ENCODE data around the gene KRTAP9-8.
"Not testable (repeated sequence)": the region's sequence is repeated elsewhere in the genome, so short reads cannot be mapped to it uniquely, and the experiment has no call there.

KRTAP9-8 gene

GRCh38 chr17:41230094-41230493, 7.7 kb upstream of the KRTAP9-8 start:
- no peak overlapping the region for H3K4me3 ChIP-seq (ENCODE audit: low read length)

DNA sequence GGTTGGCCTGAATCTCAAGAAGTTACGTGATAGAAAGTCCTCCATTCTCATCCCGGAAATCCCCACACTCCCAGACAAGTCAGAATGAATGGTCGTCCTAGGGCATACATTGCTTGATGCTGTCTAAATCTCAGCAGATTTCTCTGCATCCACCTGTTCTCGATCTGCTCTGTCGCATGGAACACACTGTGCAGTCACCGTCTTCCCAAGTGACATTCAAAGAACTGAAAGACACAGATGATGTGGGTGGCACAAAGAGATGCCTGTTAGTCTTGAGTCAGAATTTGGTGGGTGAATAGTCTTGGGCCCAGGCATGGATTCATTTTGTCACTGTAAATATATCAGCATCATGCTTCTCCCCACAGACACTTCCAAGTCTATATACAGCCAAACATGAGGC, 6.1 kb upstream of the KRTAP9-8 start:
- no peaks in the 10 kb centered on the region for H3K27me3 ChIP-seq (ENCODE audit: insufficient read depth, low read length)
- no peaks in the 10 kb centered on the region for H3K4me1 ChIP-seq (ENCODE audit: insufficient read depth, low read length)
- no peaks in the 10 kb centered on the region for H3K9me3 ChIP-seq (ENCODE audit: insufficient read depth, low read depth, low read length)
- no peak overlapping the region for H3K4me3 ChIP-seq (ENCODE audit: low read length)
- H3K36me3 ChIP-seq (ENCODE audit: insufficient read depth, low read depth, low read length), result no peaks in the 10 kb centered on the region
- no peak overlapping the region for H3K9ac ChIP-seq (ENCODE audit: low read depth, low read length)
- H3K27ac ChIP-seq (ENCODE audit: low read length), result no peak overlapping the region

More at GRCh38 chr17:41230094-41230493, 7.7 kb upstream of the KRTAP9-8 start:
- H3K9ac ChIP-seq (ENCODE audit: low read depth, low read length), result no peak overlapping the region
- H3K36me3 ChIP-seq (ENCODE audit: insufficient read depth, low read depth, low read length), result no peaks in the 10 kb centered on the region
- no peaks in the 10 kb centered on the region for H3K9me3 ChIP-seq (ENCODE audit: insufficient read depth, low read depth, low read length)
- no peaks in the 10 kb centered on the region for H3K27me3 ChIP-seq (ENCODE audit: insufficient read depth, low read length)
- no peak overlapping the region for H3K27ac ChIP-seq (ENCODE audit: low read length)
- no peaks in the 10 kb centered on the region for H3K4me1 ChIP-seq (ENCODE audit: insufficient read depth, low read length)

DNA sequence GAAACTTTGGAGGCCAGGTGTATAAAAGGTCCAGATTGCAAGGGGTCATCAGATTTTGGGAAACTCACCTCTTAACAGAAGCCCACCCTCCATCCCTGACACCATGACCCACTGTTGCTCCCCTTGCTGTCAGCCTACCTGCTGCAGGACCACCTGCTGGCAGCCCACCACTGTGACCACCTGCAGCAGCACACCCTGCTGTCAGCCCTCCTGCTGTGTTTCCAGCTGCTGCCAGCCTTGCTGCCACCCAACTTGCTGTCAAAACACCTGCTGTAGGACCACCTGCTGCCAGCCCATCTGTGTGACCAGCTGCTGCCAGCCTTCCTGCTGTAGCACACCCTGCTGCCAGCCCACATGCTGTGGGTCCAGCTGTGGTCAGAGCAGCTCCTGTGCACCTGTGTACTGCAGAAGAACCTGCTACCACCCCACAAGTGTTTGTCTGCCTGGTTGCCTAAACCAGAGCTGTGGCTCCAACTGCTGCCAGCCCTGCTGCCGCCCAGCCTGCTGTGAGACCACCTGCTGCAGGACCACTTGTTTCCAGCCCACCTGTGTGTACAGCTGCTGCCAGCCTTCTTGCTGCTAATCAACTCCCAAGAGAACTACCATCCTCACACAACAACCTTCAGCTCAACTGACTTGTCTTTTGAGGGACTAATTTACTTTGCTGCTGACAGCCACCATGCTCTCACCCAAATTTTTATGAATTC, 5.2 kb upstream of the KRTAP9-8 start, which contains the start of gene KRTAP9-3:
TSS of gene KRTAP9-3 (plus strand) at position 51 of the 707 bp plus-strand sequence. CDS start at position 104, 53 bp downstream.
- not testable (repeated sequence) for H3K27me3 ChIP-seq (ENCODE audit: insufficient read depth, low read length); H3K9me3 ChIP-seq (ENCODE audit: insufficient read depth, low read depth, low read length); H3K9ac ChIP-seq (ENCODE audit: low read depth, low read length); H3K27ac ChIP-seq (ENCODE audit: low read length); H3K4me3 ChIP-seq (ENCODE audit: low read length); H3K36me3 ChIP-seq (ENCODE audit: insufficient read depth, low read depth, low read length); H3K4me1 ChIP-seq (ENCODE audit: insufficient read depth, low read length)

- not testable (repeated sequence) for H3K9ac ChIP-seq (ENCODE audit: low read depth, low read length); H3K4me3 ChIP-seq (ENCODE audit: low read length); H3K4me1 ChIP-seq (ENCODE audit: insufficient read depth, low read length); H3K27ac ChIP-seq (ENCODE audit: low read length); H3K36me3 ChIP-seq (ENCODE audit: insufficient read depth, low read depth, low read length); H3K27me3 ChIP-seq (ENCODE audit: insufficient read depth, low read length); H3K9me3 ChIP-seq (ENCODE audit: insufficient read depth, low read depth, low read length)
Observed at GRCh38 chr17:41237116-41237515, 683 bp upstream of the KRTAP9-8 start.

DNA sequence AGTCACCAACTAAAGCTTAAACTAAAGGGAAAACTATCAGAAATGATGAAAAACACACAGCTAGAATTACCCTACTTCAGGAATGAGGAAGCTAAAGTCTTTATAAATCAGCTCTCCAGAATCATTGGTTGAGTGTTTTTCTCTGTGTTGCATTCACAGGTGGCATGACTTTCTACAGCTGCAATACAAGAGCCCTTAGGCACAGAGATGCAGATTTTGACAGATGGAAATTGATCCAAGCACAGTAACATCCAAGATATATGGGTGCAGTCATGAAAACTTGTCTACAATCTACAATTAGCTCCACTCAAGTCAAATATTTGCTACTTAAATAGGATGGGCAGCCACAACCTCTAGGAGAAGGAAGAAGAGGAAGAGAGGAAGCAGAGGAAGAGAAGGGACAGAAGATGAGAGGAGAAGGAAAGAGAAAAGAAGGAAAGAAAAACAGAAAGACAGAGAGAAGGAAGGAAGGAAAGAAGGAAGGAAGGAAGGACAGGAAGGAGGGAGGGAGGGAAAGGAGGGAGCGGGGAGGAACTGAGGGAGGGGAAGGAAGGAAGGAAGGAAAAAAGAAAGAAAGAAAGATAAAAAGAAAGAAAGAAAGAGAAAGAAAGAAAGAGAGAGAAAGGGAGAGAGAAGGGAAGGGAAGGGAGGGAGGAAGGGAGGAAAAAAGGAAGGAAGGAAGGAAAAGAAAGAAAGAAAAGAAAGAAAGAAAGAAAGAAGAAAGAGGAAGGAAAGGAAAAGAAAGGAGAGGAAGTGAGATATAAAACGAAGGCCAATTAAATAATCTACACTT, 9.4 kb downstream of the KRTAP9-8 start:
- H3K27ac ChIP-seq (ENCODE audit: low read length); H3K4me3 ChIP-seq (ENCODE audit: low read length); H3K4me1 ChIP-seq (ENCODE audit: insufficient read depth, low read length); H3K9me3 ChIP-seq (ENCODE audit: insufficient read depth, low read depth, low read length); H3K27me3 ChIP-seq (ENCODE audit: insufficient read depth, low read length); H3K9ac ChIP-seq (ENCODE audit: low read depth, low read length); H3K36me3 ChIP-seq (ENCODE audit: insufficient read depth, low read depth, low read length): not testable (repeated sequence)

DNA sequence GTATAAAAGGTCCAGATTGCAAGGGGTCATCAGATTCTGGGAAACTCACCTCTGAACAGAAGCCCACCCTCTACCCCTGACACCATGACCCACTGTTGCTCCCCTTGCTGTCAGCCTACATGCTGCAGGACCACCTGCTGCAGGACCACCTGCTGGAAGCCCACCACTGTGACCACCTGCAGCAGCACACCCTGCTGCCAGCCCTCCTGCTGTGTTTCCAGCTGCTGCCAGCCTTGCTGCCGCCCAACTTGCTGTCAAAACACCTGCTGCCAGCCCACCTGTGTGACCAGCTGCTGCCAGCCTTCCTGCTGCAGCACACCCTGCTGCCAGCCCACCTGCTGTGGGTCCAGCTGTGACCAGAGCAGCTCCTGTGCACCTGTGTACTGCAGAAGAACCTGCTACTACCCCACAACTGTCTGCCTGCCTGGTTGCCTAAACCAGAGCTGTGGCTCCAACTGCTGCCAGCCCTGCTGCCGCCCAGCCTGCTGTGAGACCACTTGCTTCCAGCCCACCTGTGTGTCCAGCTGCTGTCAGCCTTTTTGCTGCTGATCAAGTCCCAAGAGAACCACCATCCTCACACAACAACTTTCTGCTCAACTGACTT, 11.9 kb downstream of the KRTAP9-8 start, which contains the start of gene KRTAP9-4:
TSS of gene KRTAP9-4 (plus strand) at position 51 of the 604 bp plus-strand sequence. CDS start at position 85, 34 bp downstream.
- H3K27me3 ChIP-seq (ENCODE audit: insufficient read depth, low read length); H3K36me3 ChIP-seq (ENCODE audit: insufficient read depth, low read depth, low read length); H3K9me3 ChIP-seq (ENCODE audit: insufficient read depth, low read depth, low read length); H3K27ac ChIP-seq (ENCODE audit: low read length); H3K4me3 ChIP-seq (ENCODE audit: low read length); H3K9ac ChIP-seq (ENCODE audit: low read depth, low read length); H3K4me1 ChIP-seq (ENCODE audit: insufficient read depth, low read length): not testable (repeated sequence)

- Histone ChIP-seq H3K9me3 (ENCODE audit: insufficient read depth, low read depth, low read length) (no peaks in the 10 kb centered on the region), H3K27me3 (ENCODE audit: insufficient read depth, low read length) (peaks cover 4% of the 10 kb centered on the region; the same call in 1 of the 2 replicates), H3K36me3 (ENCODE audit: insufficient read depth, low read depth, low read length) (no peaks in the 10 kb centered on the region), H3K4me3 (ENCODE audit: low read length) (no peak overlapping the region), H3K27ac (ENCODE audit: low read length) (no peak overlapping the region), H3K9ac (ENCODE audit: low read depth, low read length) (no peak overlapping the region), H3K4me1 (ENCODE audit: insufficient read depth, low read length) (no peaks in the 10 kb centered on the region)
Observed at GRCh38 chr17:41251261-41251660, 13.5 kb downstream of the KRTAP9-8 start.

DNA sequence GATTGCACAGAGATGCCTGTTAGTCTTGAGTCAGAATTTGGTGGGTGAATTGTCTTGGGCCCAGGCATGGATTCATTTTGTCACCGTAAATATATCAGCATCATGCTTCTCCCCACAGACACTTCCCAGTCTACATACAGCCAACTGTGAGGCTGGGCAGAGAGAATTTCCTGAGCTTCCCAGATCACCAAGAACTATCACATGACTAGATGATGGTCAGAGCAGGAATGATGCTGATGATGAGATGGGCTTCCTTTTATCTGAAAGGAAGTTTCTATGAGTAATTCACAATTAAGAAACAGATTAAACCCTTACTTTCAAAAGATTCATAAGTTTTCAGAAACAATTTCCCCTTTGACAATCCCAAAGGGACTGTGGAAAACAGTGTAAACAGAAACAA, 17.1 kb downstream of the KRTAP9-8 start:
- Histone ChIP-seq H3K4me1 (ENCODE audit: insufficient read depth, low read length) (no peaks in the 10 kb centered on the region), H3K4me3 (ENCODE audit: low read length) (no peak overlapping the region), H3K9me3 (ENCODE audit: insufficient read depth, low read depth, low read length) (no peaks in the 10 kb centered on the region), H3K9ac (ENCODE audit: low read depth, low read length) (no peak overlapping the region), H3K27me3 (ENCODE audit: insufficient read depth, low read length) (peaks cover 3% of the 10 kb centered on the region; the same call in 1 of the 2 replicates), H3K36me3 (ENCODE audit: insufficient read depth, low read depth, low read length) (no peaks in the 10 kb centered on the region), H3K27ac (ENCODE audit: low read length) (no peak overlapping the region)

- H3K9ac ChIP-seq (ENCODE audit: low read depth, low read length); H3K4me1 ChIP-seq (ENCODE audit: insufficient read depth, low read length); H3K27ac ChIP-seq (ENCODE audit: low read length); H3K9me3 ChIP-seq (ENCODE audit: insufficient read depth, low read depth, low read length); H3K36me3 ChIP-seq (ENCODE audit: insufficient read depth, low read depth, low read length); H3K27me3 ChIP-seq (ENCODE audit: insufficient read depth, low read length); H3K4me3 ChIP-seq (ENCODE audit: low read length): not testable (repeated sequence)
Observed at GRCh38 chr17:41255381-41256290, 17.8 kb downstream of the KRTAP9-8 start, which contains the start of gene KRTAP9-9. Gene KRTAP9-9, plus strand, starts transcription at chr17:41255384.

- H3K36me3 ChIP-seq (ENCODE audit: insufficient read depth, low read depth, low read length), result no peaks in the 10 kb centered on the region
- no peaks in the 10 kb centered on the region for H3K4me1 ChIP-seq (ENCODE audit: insufficient read depth, low read length)
- H3K9ac ChIP-seq (ENCODE audit: low read depth, low read length), result no peak overlapping the region
- H3K4me3 ChIP-seq (ENCODE audit: low read length), result no peak overlapping the region
- no peaks in the 10 kb centered on the region for H3K9me3 ChIP-seq (ENCODE audit: insufficient read depth, low read depth, low read length)
- H3K27me3 ChIP-seq (ENCODE audit: insufficient read depth, low read length), result peaks cover 3% of the 10 kb centered on the region; the same call in 1 of the 2 replicates
- no peak overlapping the region for H3K27ac ChIP-seq (ENCODE audit: low read length)
Observed at GRCh38 chr17:41256291-41256685, 18.5 kb downstream of the KRTAP9-8 start.

DNA sequence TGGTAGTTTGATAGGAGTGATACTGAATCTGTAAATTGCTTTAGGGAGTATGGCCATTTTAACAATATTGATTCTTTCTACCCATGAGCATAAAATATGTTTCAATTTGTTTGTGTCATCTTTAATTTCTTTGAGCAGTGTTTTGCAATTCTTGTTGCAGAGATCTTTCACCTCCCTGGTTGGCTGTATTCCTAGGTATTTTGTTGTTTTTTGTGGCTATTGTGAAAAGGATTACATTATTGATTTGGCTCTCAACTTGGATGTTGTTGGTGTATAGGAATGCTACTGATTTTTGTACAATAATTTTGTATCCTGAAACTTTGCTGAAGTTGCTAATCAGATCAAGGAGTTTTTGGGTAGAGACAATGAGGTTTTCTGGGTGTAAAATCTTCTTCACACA, 20.6 kb downstream of the KRTAP9-8 start:
- H3K27me3 ChIP-seq (ENCODE audit: insufficient read depth, low read length), result peaks cover 3% of the 10 kb centered on the region; the same call in 1 of the 2 replicates
- no peaks in the 10 kb centered on the region for H3K36me3 ChIP-seq (ENCODE audit: insufficient read depth, low read depth, low read length)
- H3K4me1 ChIP-seq (ENCODE audit: insufficient read depth, low read length), result no peaks in the 10 kb centered on the region
- no peak overlapping the region for H3K9ac ChIP-seq (ENCODE audit: low read depth, low read length)
- H3K4me3 ChIP-seq (ENCODE audit: low read length), result no peak overlapping the region
- H3K27ac ChIP-seq (ENCODE audit: low read length), result no peak overlapping the region
- no peaks in the 10 kb centered on the region for H3K9me3 ChIP-seq (ENCODE audit: insufficient read depth, low read depth, low read length)
